Measurements from ENCODE around the gene EVL. TPM values are rescaled to one million over a fixed set of nuclear protein-coding genes. Genes with fewer than 3 reads are reported as not detected.
A peak's percentile ranks its signal among the peaks of the same experiment; 100 is the strongest.

Gene EVL
- total RNA-seq, 1 experiment from 2014 or later, result 82.9 TPM

DNA sequence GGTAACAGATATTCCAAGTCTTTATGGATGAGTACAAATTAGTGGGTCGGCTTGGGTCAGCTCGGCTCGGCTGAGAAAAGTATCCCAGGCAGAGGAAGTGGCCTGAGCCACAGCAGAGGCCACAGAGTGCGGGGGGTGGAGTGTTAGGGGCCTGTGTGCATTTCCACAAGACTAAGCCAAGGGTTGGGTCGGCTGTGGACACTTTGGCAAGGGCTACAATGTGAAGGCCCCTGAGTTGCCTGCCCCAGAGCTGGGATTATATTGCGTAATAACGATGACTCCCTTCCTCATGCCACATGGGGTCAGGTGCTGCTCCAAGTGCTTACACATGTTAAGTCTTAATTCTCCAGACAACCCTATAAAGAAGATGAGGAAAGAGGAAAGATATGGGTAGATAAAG, 11.4 kb downstream of the EVL start:
- no peak for DNase-seq (ENCODE audit: low spot score)
- H3K36me3 ChIP-seq (ENCODE audit: insufficient read depth, low read length, poor library complexity, severe bottlenecking), result no peaks in the 10 kb centered on the region
- no peaks in the 10 kb centered on the region for H3K27me3 ChIP-seq (replicated peaks; ENCODE audit: insufficient read depth, low read depth, low read length, poor library complexity)
- BruUV-seq (replicated peaks), result no TSS peak
- CTCF ChIA-PET, result no interaction called here
- intact Hi-C loops (cut with micrococcal nuclease; ENCODE audit: unreplicated experiment), result no loop called here
- H3K27ac ChIP-seq (ENCODE audit: low read depth, low read length, poor library complexity, severe bottlenecking), result no peak overlapping the region
- H3K4me3 ChIP-seq (ENCODE audit: low read depth, low read length, poor library complexity, severe bottlenecking), result no peak overlapping the region
- TF ChIP-seq, protein P1, sequence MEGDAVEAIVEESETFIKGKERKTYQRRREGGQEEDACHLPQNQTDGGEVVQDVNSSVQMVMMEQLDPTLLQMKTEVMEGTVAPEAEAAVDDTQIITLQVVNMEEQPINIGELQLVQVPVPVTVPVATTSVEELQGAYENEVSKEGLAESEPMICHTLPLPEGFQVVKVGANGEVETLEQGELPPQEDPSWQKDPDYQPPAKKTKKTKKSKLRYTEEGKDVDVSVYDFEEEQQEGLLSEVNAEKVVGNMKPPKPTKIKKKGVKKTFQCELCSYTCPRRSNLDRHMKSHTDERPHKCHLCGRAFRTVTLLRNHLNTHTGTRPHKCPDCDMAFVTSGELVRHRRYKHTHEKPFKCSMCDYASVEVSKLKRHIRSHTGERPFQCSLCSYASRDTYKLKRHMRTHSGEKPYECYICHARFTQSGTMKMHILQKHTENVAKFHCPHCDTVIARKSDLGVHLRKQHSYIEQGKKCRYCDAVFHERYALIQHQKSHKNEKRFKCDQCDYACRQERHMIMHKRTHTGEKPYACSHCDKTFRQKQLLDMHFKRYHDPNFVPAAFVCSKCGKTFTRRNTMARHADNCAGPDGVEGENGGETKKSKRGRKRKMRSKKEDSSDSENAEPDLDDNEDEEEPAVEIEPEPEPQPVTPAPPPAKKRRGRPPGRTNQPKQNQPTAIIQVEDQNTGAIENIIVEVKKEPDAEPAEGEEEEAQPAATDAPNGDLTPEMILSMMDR (conservative IDR thresholded peaks at IDR 0.05; ENCODE audit: low read depth, low read length), result no peak
- no peak for TF ChIP-seq EZH2 (IDR thresholded peaks at IDR 0.05; ENCODE audit: borderline replicate concordance, low read depth, low read length, poor library complexity, severe bottlenecking)
- H3K4me1 ChIP-seq (ENCODE audit: insufficient read depth, low read length, poor library complexity, severe bottlenecking), result peaks cover 18% of the 10 kb centered on the region
- POLR2A ChIA-PET (ENCODE audit: low non-redundant PET), result no interaction called here
- H3K9me3 ChIP-seq (ENCODE audit: low read depth, low read length, poor library complexity, severe bottlenecking), result no peaks in the 10 kb centered on the region

DNA sequence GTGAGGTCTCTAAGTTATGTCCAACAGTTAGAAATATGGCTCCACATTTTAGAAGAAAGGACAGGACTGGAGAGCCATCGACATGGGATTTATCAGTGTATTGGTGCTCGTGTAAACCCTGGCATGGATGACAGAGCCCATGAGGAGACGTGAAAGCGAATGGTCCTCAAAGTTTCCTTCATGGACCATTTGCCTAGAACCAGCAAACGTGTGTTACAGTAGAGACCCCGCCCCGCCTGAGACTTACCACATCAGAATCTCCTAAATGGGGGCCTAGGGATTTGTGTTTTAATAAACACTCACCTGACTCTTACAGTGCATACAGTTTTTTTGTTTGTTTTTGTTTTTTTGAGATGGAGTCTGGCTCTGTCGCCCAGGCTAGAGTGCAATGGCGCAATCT, 12.2 kb downstream of the EVL start:
- TF ChIP-seq, protein P1 (conservative IDR thresholded peaks at IDR 0.05; ENCODE audit: low read depth, low read length), result no peak
- TF ChIP-seq EZH2 (IDR thresholded peaks at IDR 0.05; ENCODE audit: borderline replicate concordance, low read depth, low read length, poor library complexity, severe bottlenecking), result no peak
- H3K27me3 ChIP-seq (replicated peaks; ENCODE audit: insufficient read depth, low read depth, low read length, poor library complexity), result no peaks in the 10 kb centered on the region
- no TSS peak for BruUV-seq (replicated peaks)
- H3K4me1 ChIP-seq (ENCODE audit: insufficient read depth, low read length, poor library complexity, severe bottlenecking), result peaks cover 18% of the 10 kb centered on the region
- no peak for DNase-seq (ENCODE audit: low spot score)
- H3K4me3 ChIP-seq (ENCODE audit: low read depth, low read length, poor library complexity, severe bottlenecking), result no peak overlapping the region
- intact Hi-C loops (cut with micrococcal nuclease; ENCODE audit: unreplicated experiment), result no loop called here
- H3K27ac ChIP-seq (ENCODE audit: low read depth, low read length, poor library complexity, severe bottlenecking), result no peak overlapping the region
- POLR2A ChIA-PET (ENCODE audit: low non-redundant PET), result no interaction called here
- CTCF ChIA-PET, result no interaction called here
- no peaks in the 10 kb centered on the region for H3K9me3 ChIP-seq (ENCODE audit: low read depth, low read length, poor library complexity, severe bottlenecking)
- H3K36me3 ChIP-seq (ENCODE audit: insufficient read depth, low read length, poor library complexity, severe bottlenecking), result no peaks in the 10 kb centered on the region

DNA sequence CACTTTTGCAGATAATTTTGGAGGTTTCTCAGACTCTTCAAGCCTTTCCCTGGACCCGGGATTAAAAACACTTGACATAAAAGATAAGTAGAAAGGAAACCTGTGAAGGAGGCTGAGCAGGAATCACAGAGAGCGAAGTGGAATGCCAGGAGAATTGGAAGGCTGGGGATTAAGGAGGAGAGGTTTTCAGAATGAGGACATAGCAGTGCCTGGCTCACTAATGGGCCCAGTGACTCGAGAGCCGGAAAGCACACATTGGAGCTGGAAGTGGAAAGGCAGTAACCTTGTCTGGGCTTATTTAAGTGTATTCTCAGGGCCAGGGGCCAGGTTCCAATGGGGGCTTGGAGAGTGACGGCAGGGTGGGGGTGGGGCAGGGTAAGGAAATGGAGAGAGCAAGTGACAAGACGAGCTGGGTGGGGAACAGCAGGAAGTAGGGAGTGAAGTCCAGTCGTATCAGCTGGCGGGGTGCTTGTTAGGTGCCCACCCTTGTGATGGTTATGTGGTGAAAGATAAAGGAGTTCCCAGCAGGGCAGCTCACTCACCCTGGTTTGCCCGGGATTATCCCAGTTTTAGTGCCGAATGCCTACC, 13.1 kb downstream of the EVL start:
- no peak for DNase-seq (ENCODE audit: low spot score)
- peaks cover 18% of the 10 kb centered on the region for H3K4me1 ChIP-seq (ENCODE audit: insufficient read depth, low read length, poor library complexity, severe bottlenecking)
- ChIA-PET POLR2A (ENCODE audit: low non-redundant PET) (interaction anchor here (0.7 kb wide), 1 partner anchor 145 kb away, joined by 3 read pairs; no protein-coding TSS in a partner anchor), CTCF (interaction anchor here (0.6 to 1.6 kb wide), 2 partner anchors 27 to 30 kb away, joined by 6 to 9 read pairs; no protein-coding TSS in a partner anchor)
- H3K9me3 ChIP-seq (ENCODE audit: low read depth, low read length, poor library complexity, severe bottlenecking), result no peaks in the 10 kb centered on the region
- H3K36me3 ChIP-seq (ENCODE audit: insufficient read depth, low read length, poor library complexity, severe bottlenecking), result no peaks in the 10 kb centered on the region
- no peaks in the 10 kb centered on the region for H3K27me3 ChIP-seq (replicated peaks; ENCODE audit: insufficient read depth, low read depth, low read length, poor library complexity)
- TF ChIP-seq, protein P1 (conservative IDR thresholded peaks at IDR 0.05; ENCODE audit: low read depth, low read length), result no peak
- no peak for TF ChIP-seq EZH2 (IDR thresholded peaks at IDR 0.05; ENCODE audit: borderline replicate concordance, low read depth, low read length, poor library complexity, severe bottlenecking)
- H3K4me3 ChIP-seq (ENCODE audit: low read depth, low read length, poor library complexity, severe bottlenecking), result no peak overlapping the region
- H3K27ac ChIP-seq (ENCODE audit: low read depth, low read length, poor library complexity, severe bottlenecking), result peak overlapping the region; percentile 5
- intact Hi-C loops (cut with micrococcal nuclease; ENCODE audit: unreplicated experiment), result no loop called here
- BruUV-seq (replicated peaks), result no TSS peak
